GM21717 (cell line): Measurements from ENCODE around the gene EXD3.
"Not testable (repeated sequence)": the region's sequence is repeated elsewhere in the genome, so short reads cannot be mapped to it uniquely, and the experiment has no call there.

Source experiments
- ATAC-seq: cut with Tn5 transposase; IDR thresholded peaks from one replicate; pipeline ENCODE4 v1.9.1; 2021; ENCODE audit warnings: mild to moderate bottlenecking, moderate library complexity; ENCODE audit not compliant: unreplicated experiment

EXD3 gene

DNA sequence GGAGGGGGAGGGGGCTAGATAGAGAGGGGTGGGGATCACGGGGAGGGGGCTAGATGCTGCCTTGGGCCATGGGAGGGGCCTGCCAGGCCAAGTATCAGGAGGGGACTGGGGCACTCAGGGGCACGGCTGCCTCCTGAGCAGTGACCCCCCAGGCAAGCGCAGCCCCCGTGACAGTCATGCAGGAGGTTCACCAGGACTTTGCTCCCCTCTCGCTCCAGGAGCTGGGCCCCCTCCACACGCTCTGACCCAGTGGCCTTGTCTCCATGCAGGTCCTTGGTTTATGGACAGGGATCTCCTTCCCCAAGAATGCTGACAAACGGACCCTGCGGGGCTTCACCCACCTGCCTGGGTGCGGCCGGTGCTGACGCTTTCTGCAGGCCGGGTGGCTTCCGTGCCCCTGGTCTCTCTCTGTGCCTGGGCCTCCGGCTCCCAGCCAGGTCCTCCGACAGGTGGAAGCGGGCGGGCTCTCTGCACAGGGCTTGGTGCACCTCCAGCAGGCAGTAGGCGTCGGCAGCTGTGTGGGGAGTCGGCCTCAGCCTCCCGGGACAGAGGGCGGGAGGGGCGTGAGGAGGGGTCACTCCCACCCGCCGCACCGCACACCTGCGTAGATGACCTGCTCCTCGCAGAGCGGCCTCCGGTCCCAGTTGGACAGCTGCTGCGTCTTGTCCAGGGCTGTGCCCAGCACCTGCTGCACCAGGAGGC, 74.0 kb downstream of the EXD3 start:
- no peak for ATAC-seq

- no peak for ATAC-seq
Observed at GRCh38 chr9:137347928-137348327, 75.0 kb downstream of the EXD3 start.

GRCh38 chr9:137342482-137342881, 80.5 kb downstream of the EXD3 start:
- ATAC-seq = no peak

- no peak for ATAC-seq
Observed at GRCh38 chr9:137341227-137341626, 81.7 kb downstream of the EXD3 start.

- not testable (repeated sequence) for ATAC-seq
Observed at GRCh38 chr9:137339908-137340462, 83.0 kb downstream of the EXD3 start.

GRCh38 chr9:137339045-137339907, 83.7 kb downstream of the EXD3 start:
- no peak for ATAC-seq

GRCh38 chr9:137336735-137337134, 86.2 kb downstream of the EXD3 start:
- no peak for ATAC-seq

DNA sequence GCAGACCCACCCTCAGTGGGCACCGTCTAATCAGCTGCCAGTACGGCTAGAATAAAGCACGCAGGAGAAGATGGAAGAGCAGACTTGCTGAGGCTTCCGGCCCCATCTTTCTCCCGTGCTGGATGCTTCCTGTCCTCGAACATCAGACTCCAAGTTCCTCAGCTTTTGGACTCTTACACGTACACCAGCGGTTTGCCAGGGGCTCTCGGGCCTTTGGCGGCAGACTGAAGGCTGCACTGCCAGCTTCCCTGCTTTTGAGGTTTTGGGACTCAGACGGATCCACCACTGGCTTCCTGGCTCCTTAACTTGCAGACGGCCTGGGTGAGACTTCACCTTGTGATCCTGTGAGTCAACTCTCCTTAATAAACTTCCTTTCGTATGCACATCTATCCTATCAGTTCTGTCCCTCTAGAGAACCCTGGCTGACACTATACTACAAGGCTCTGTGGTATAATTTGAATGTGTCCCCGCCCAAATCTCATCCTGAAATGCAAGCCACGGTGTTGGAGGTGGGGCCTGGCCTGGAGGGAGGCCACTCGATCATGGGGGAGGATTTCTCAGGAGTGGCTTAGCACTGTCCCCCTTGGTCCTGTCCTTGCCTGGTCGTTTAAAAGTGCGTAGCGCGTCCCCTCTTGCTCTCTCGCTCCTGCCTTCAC, 89.8 kb downstream of the EXD3 start:
- no peak for ATAC-seq

GRCh38 chr9:137331929-137332328, 91.0 kb downstream of the EXD3 start:
- ATAC-seq = no peak

DNA sequence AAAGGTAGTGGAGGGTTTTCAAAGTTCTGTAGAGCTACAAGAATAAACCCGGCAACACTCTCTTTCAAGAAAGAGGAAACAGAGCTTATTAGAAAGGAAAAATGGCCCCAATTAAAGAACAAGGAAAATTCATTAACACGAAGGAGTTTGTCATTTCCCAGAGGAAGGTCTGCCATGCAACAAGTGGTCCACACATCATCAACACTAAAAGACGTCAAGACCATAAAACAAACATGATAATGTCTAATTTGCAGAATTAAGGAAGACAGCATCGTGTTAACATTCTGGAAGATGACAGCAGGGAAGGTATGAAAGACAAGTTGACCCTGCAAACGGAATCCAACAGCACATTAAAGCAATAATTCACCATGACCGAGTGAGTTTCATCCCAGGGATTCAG, 92.3 kb downstream of the EXD3 start:
- ATAC-seq = no peak

GRCh38 chr9:137329590-137329989, 93.4 kb downstream of the EXD3 start:
- ATAC-seq = not testable (repeated sequence)

DNA sequence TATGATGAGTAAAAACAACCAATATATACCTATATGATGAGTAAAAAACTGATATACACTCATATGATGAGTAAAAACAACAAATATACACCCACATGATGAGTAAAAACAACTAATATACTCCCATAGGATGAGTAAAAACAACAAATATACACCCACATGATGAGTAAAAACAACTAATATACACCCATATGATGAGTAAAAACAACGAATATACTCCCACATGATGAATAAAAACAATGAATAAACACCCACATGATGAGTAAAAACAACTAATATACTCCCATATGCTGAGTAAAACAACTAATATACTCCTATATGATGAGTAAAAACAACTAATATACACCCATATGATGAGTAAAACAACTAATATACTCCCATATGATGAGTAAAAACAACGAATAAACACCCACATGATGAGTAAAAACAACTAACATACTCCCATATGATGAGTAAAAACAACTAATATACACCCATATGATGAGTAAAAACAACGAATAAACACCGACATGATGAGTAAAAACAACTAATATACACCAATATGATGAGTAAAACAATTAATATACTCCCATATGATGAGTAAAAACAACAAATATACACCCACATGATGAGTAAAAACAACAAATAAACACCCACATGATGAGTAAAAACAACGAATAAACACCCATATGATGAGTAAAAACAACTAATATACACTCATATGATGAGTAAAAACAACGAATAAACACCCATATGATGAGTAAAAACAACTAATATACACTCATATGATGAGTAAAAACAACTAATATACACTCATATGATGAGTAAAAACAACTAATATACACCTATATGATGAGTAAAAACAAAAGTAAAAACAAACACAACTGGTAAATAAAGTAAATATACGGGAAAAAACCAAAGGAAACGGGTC, 95.1 kb downstream of the EXD3 start:
- ATAC-seq = not testable (repeated sequence)

DNA sequence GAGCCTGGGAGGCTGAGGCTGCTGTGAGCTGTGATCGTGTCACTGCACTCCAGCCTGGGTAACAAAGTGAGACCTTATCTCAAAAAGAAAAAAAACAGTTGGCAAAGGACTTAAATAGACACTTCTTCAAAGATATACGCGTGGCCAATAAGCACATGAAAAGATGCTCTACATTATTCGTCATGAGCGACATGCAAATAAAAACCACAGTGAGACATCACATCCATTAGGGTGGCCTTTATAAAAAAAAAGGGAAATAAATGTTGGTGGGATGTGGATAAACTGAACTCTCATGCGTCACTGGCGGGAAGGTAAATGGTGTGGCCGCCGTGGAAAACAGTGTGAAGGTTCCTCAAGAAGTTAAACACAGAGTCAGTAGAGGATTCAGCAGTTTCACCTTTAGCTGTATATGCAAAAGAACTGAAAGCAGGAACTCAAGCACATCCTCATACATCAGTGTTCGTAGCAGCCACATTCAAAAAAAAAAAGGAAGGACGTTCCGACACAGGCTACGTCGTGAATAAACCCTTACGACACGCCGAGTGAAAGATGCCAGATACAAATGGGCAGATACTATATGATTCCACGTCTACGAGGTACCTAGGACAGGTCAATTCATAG, 96.4 kb downstream of the EXD3 start:
- ATAC-seq = no peak

- ATAC-seq = no peak
Observed at GRCh38 chr9:137325799-137326198, 97.2 kb downstream of the EXD3 start.

DNA sequence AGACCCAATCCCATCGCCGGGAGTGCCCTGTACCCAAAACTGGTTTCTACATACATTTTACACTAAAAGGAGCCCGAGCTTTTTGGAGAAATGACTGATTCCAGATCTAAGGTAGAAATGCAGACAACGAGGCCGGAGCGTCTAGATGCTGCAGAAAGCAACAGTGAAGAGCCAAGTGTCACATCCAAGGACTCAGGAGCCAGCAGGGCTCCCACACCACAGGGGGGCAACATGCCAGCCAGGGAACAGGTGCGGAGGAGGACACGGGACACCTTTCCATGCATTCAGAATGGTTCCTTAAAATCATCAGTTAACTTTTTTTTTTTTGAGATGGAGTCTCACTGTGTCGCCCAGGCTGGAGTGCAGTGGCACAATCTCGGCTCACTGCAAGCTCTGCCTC, 97.8 kb downstream of the EXD3 start:
- no peak for ATAC-seq

- no peak for ATAC-seq
Observed at GRCh38 chr9:137323531-137324331, 99.2 kb downstream of the EXD3 start.

- ATAC-seq = no peak
Observed at GRCh38 chr9:137321726-137322361, 101.1 kb downstream of the EXD3 start.

DNA sequence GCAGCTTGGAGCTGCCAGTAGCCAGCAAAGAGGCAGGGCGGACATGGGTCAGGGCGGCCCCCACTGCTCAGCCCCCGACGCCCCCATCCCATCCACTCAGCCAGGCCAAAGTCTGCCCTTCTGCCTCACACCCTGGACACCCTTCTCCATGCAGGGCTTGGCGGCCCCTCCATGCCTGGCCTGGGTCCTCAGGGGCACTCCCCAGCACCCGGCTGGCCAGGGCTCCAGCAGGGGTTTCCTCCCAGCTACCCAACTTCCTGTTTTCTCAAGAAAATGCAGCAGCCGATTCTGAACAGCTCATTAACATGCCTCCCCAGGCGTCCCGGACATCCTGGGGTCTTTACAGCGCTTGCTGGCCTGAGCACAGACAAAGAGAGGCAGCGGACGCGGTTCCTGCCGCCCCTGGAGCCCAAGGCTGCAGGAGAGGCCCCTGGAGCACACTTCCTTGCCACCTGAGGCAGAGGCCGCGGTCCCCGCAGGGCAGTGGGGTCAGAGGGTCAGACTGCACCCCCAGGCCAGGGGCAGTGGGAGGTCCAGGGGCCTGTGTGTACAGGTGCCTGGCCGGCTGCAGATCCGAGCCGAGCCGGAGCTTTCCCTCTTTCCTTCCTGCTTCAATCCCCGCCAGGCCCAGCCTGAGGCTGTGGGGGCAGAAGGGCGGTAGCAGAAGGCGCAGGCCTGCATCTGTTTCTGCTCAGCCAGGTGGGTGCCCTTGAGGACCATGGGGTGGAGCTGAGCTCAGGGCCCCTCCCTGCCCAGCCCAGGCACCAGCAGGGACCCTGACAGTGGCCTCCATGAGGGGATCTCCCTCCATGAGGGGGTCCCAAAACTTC, 102.2 kb downstream of the EXD3 start:
- ATAC-seq = no peak
